MCF 10A (cell line): ENCODE data around the gene MYZAP. TPM values are rescaled to one million over a fixed set of nuclear protein-coding genes. Genes with fewer than 3 reads are reported as not detected.

Experiments used
- BruUV-seq: library from RNA; stranded (reverse); fragments of 400-500 nt; replicated peaks from 2 replicates; lab custom pipeline; 2021; lab: Mats Ljungman, UMichigan
- CTCF ChIA-PET: fragments of 300-600 bp; sonication (Branson Sonifier 250); formaldehyde crosslinking; extraction: SDS; loops from one replicate; lab custom pipeline; 2021; ENCODE audit warnings: antibody characterized with exemption, inconsistent platforms; lab: Yijun Ruan, JAX
- POLR2A ChIA-PET: fragments of 300-600, 350-650 bp; sonication (Branson Sonifier 250); formaldehyde crosslinking; extraction: SDS; loops from one replicate; lab custom pipeline; 2020; ENCODE audit warnings: antibody characterized with exemption, inconsistent platforms; lab: Yijun Ruan, JAX
- DNase-seq: peaks from one replicate; pipeline ENCODE4 v3.0.0-alpha.2; 2018; ENCODE audit not compliant: unreplicated experiment
- H3K27ac Mint-ChIP-seq: one replicate; pipeline ENCODE4 v1.8.0; 2022; ENCODE audit warnings: mild to moderate bottlenecking, low read depth, mixed read lengths; ENCODE audit not compliant: unreplicated experiment
- H3K27me3 Mint-ChIP-seq: one replicate; pipeline ENCODE4 v1.8.0; 2022; ENCODE audit warnings: mixed read lengths; ENCODE audit not compliant: insufficient read depth, unreplicated experiment
- H3K36me3 Mint-ChIP-seq: one replicate; pipeline ENCODE4 v1.8.0; 2022; ENCODE audit warnings: mild to moderate bottlenecking, moderate library complexity, mixed read lengths; ENCODE audit not compliant: insufficient read depth, unreplicated experiment
- H3K4me1 Mint-ChIP-seq: one replicate; pipeline ENCODE4 v1.8.0; 2022; ENCODE audit warnings: mixed read lengths; ENCODE audit not compliant: insufficient read depth, unreplicated experiment
- H3K4me3 Mint-ChIP-seq: one replicate; pipeline ENCODE4 v1.8.0; 2022; ENCODE audit warnings: mild to moderate bottlenecking, moderate library complexity, mixed read lengths; ENCODE audit not compliant: unreplicated experiment
- H3K9me3 Mint-ChIP-seq: one replicate; pipeline ENCODE4 v1.8.0; 2022; ENCODE audit warnings: mixed read lengths; ENCODE audit not compliant: unreplicated experiment
- intact Hi-C: fragments of 100-400 bp; cut with micrococcal nuclease; formaldehyde crosslinking; loops from 2 replicates; pipeline ENCODE4 v1.14.1; 2022
- total RNA-seq: library from RNA; stranded (reverse); gene quantifications from 2 replicates; pipeline ENCODE4 v1.2.3, GENCODE V29; 2022
- TF ChIP-seq, protein P1 (sequence below): fragments of 200-600 bp; IDR thresholded peaks from one replicate; pipeline ENCODE4 v1.8.0; 2022; ENCODE audit warnings: antibody characterized with exemption, mild to moderate bottlenecking; ENCODE audit not compliant: unreplicated experiment

The MYZAP gene
- total RNA-seq, 1 experiment from 2014 or later = 1.3 TPM

DNA sequence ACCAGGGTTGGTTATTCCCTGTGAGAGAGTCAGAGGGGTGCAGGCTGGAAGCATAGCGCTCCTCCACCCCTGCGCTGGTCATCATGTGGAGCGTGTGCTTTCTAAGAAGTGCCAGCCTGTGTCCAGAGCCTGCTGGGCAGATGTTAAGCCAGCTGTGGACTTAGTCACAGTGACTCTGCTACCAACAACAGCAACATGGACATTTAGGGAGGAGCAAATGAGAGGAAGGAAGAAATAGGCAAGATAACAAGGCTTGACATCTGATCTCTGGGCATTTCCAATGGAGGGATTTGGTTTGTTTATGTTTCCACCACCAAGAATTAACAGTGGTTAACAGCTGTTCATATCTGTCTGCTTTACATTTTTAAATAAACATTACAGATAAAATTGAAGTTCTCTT lies 36.4 kb upstream of the MYZAP start:
- intact Hi-C loops = no loop called here
- ChIA-PET POLR2A (interaction anchor here (0.9 kb wide), 1 partner anchor 11 kb away, joined by 3 read pairs; no protein-coding TSS in a partner anchor), CTCF (interaction anchor here (1.1 to 17.5 kb wide), 4 partner anchors 13 to 514 kb away, joined by 3 to 297 read pairs (median 11); no protein-coding TSS in a partner anchor)
- DNase-seq = no peak
- Mint-ChIP-seq H3K36me3 (no peaks in the 10 kb centered on the region), H3K4me1 (peaks cover 40% of the 10 kb centered on the region), H3K4me3 (no peak overlapping the region), H3K27me3 (no peaks in the 10 kb centered on the region), H3K27ac (no peak overlapping the region), H3K9me3 (no peaks in the 10 kb centered on the region)
- BruUV-seq = no TSS peak
- TF ChIP-seq, protein P1, sequence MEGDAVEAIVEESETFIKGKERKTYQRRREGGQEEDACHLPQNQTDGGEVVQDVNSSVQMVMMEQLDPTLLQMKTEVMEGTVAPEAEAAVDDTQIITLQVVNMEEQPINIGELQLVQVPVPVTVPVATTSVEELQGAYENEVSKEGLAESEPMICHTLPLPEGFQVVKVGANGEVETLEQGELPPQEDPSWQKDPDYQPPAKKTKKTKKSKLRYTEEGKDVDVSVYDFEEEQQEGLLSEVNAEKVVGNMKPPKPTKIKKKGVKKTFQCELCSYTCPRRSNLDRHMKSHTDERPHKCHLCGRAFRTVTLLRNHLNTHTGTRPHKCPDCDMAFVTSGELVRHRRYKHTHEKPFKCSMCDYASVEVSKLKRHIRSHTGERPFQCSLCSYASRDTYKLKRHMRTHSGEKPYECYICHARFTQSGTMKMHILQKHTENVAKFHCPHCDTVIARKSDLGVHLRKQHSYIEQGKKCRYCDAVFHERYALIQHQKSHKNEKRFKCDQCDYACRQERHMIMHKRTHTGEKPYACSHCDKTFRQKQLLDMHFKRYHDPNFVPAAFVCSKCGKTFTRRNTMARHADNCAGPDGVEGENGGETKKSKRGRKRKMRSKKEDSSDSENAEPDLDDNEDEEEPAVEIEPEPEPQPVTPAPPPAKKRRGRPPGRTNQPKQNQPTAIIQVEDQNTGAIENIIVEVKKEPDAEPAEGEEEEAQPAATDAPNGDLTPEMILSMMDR = no peak

DNA sequence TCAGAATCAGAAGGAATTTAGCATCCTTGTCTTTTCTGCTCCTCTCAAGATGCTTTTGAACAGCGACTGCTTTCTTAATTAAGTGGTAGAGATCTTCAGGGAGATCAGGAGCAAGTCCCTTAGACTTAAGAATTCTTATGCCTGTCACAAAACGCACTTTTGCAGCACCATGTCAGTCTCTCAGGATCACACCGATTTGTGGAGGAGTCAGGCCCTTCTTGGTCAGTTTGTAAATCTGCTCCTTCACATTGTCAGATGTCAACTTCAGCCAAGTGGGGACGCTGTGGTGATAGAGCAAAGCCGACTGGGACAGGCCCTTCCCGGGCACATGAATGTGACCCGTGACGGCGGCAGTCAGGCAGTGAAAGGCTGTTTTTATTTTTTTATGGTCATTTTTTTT lies 35.7 kb upstream of the MYZAP start:
- no peaks in the 10 kb centered on the region for H3K27me3 Mint-ChIP-seq
- peaks cover 34% of the 10 kb centered on the region for H3K4me1 Mint-ChIP-seq
- no peak overlapping the region for H3K27ac Mint-ChIP-seq
- ChIA-PET POLR2A (no interaction called here), CTCF (interaction anchor here (1.0 to 17.5 kb wide), 5 partner anchors 13 to 511 kb away, joined by 3 to 297 read pairs (median 3); no protein-coding TSS in a partner anchor)
- no peak for DNase-seq
- intact Hi-C loops = no loop called here
- no TSS peak for BruUV-seq
- no peaks in the 10 kb centered on the region for H3K9me3 Mint-ChIP-seq
- TF ChIP-seq, protein P1 = no peak
- H3K36me3 Mint-ChIP-seq = no peaks in the 10 kb centered on the region
- H3K4me3 Mint-ChIP-seq = no peak overlapping the region

DNA sequence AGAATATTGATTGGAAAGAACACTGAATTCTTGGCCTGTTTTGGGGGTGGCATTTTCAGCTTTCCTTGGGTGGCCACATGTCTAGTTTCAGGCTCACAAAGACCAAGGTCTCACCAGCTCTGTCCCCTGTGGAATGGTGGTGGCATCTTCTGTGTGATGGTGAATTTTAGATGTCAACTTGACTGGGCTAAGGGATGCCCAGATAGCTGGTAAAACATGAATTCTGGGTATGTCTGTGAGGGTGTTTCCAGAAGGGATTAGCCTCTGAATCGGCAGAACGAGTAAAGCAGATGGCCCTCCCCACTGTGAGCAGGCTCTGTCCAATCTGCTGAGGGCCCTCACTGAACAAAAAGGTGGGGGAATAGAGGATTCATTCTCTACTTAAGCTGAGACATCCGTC lies 34.4 kb upstream of the MYZAP start:
- TF ChIP-seq, protein P1 = no peak
- no peak overlapping the region for H3K4me3 Mint-ChIP-seq
- no peak for DNase-seq
- ChIA-PET CTCF (interaction anchor here (0.7 to 17.5 kb wide), 5 partner anchors 10 to 304 kb away, joined by 3 to 297 read pairs (median 4); no protein-coding TSS in a partner anchor), POLR2A (no interaction called here)
- H3K4me1 Mint-ChIP-seq = peaks cover 28% of the 10 kb centered on the region
- no TSS peak for BruUV-seq
- intact Hi-C loops = no loop called here
- no peaks in the 10 kb centered on the region for H3K9me3 Mint-ChIP-seq
- no peaks in the 10 kb centered on the region for H3K27me3 Mint-ChIP-seq
- no peaks in the 10 kb centered on the region for H3K36me3 Mint-ChIP-seq
- H3K27ac Mint-ChIP-seq = no peak overlapping the region

DNA sequence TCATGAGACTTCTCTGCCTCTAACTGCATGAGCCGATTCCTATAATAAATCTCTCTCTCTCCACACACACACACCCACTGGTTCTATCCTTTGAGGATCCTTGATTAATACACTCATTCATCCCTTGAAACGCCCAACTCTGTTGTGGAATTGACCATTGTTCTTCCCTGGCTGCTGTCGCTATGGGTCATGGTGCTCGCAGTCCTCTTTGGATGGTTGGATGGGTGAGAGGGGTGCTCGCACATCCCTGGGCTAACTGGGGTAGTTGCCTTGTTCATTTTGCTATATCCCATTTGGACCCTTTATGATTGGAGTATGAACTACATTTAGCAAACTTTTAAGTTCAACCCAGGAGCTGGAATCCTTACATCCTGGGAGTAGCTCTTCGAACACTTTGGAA lies 33.9 kb upstream of the MYZAP start:
- H3K9me3 Mint-ChIP-seq = no peaks in the 10 kb centered on the region
- ChIA-PET POLR2A (no interaction called here), CTCF (interaction anchor here (0.7 to 17.5 kb wide), 6 partner anchors 15 to 306 kb away, joined by 3 to 297 read pairs (median 5); no protein-coding TSS in a partner anchor)
- H3K4me3 Mint-ChIP-seq = no peak overlapping the region
- no peaks in the 10 kb centered on the region for H3K36me3 Mint-ChIP-seq
- BruUV-seq = no TSS peak
- H3K27ac Mint-ChIP-seq = no peak overlapping the region
- H3K27me3 Mint-ChIP-seq = no peaks in the 10 kb centered on the region
- intact Hi-C loops = no loop called here
- H3K4me1 Mint-ChIP-seq = peaks cover 24% of the 10 kb centered on the region
- TF ChIP-seq, protein P1 = no peak
- DNase-seq = no peak
